ENCODE measurements around the gene TXNRD1.

Gene TXNRD1

GRCh38 chr12:104182144-104182543 lies 33.4 kb upstream of the TXNRD1 start:
- DNase-seq (ENCODE audit: insufficient read length, low spot score) (no peak), FAIRE-seq (no peak)
- TF ChIP-seq POLR2A (IDR thresholded peaks at IDR 0.05; ENCODE audit: low read depth, low read length) = no peak

DNA sequence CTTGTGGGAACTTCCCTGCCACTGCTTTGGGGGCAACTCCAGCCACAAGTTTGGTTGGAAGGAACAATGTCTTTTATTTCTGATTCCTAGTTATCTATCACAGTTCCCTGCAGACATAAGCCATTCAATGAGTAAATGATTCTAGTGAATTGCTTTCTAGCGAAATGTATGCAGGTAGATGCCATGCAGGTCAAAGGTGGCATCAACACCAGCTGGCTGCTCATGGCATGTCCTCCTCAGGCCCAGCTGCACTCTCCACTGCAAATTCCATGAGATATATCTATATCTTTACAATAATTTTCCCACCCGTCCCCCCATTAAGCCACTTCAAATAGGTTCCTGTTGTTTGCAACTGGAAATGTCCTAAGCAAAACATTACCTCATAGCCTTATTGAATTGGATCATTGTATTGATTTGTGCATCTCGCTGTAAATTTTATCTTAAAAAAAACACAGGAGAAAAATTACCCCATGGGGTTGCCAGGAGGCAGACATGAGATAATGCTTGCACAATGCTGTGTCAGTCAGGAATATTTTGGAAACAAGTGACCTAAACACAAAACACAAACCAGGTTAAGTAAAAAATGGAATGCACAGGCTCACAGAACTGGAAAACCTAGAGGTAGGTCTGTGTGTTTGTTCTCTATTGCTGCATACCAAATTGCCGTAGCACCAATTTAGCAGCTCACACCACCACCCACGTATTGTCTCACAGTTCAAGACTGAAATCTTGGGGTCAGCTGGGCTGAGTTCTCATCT lies 32.8 kb upstream of the TXNRD1 start:
- no peak for TF ChIP-seq POLR2A (IDR thresholded peaks at IDR 0.05; ENCODE audit: low read depth, low read length)
- DNase-seq (ENCODE audit: insufficient read length, low spot score) (no peak), FAIRE-seq (no peak)

GRCh38 chr12:104183443-104183842 lies 32.1 kb upstream of the TXNRD1 start:
- no peak for DNase-seq (ENCODE audit: insufficient read length, low spot score)
- no peak for FAIRE-seq
- TF ChIP-seq POLR2A (IDR thresholded peaks at IDR 0.05; ENCODE audit: low read depth, low read length) = no peak

DNA sequence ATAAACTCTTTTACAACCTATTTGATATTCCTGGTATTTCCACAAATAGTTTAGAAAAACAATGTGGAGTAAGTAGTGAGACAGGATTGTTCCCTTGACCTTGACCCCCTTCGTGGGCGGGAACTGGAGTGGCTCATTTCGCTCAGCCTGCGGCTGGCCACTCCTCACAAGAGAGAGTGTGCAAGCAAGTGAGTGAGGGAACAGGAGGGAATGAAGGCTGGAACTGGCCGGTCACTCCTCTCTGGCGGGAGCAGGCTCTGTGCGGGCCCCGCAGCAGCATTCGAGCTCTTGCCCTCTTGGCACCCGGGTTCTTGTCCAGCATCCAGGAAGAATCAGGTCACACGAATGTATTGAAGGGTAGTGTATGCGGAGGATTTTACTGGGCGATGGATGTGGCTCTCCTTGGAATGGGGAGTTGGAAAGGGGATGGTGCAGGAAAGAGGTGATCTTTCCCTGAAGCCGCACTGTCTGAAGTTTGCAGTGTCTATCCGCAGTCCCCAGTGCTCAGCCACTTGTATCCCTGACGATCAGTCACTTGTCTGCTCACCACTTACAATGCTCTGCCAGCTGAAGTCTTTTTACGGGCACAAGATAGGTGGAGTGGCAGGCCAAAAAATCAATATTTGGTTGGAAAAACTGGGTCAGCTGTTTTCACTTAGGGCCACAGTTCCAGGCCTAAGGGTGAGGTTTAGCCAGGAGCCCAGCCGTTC lies 28.0 kb upstream of the TXNRD1 start:
- no peak for TF ChIP-seq POLR2A (IDR thresholded peaks at IDR 0.05; ENCODE audit: low read depth, low read length)
- DNase-seq (ENCODE audit: insufficient read length, low spot score) (no peak), FAIRE-seq (no peak)

GRCh38 chr12:104188534-104188933 lies 27.0 kb upstream of the TXNRD1 start:
- no peak for TF ChIP-seq POLR2A (IDR thresholded peaks at IDR 0.05; ENCODE audit: low read depth, low read length)
- DNase-seq (ENCODE audit: insufficient read length, low spot score) (no peak), FAIRE-seq (no peak)

DNA sequence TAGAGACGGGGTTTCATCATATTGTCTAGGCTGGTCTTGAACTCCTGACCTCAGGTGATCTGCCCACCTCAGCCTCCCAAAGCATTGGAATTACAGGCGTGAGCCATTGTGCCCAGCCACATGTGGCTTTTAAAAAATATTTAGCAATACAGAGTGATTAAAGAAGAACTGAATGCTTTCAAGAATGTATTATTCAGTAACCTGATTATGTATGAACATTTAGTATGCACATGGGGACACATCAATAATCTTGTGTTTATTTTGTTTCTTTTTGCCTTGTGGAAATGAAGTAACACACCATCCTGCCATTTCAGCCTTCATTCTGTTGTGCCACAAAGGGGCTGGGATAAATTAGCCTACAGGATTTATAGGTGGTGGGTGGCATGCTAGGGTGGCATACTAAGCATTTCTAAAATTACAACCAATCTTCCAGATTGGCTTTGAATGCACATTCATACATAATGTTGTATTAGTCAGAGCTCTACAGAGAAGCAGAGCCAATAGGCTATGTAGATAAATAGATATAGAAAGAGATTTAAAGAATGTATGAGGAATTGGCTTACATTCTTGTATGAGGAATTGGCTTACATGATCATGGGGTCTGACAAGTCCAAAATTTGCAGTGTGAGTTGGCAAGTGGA lies 25.5 kb upstream of the TXNRD1 start:
- FAIRE-seq = no peak

GRCh38 chr12:104190641-104191176 lies 24.9 kb upstream of the TXNRD1 start:
- DNase-seq (ENCODE audit: insufficient read length, low spot score) (no peak), FAIRE-seq (no peak)
- TF ChIP-seq POLR2A (IDR thresholded peaks at IDR 0.05; ENCODE audit: low read depth, low read length) = no peak

More for the DNA sequence above, 25.5 kb upstream of the TXNRD1 start:
- no peak for TF ChIP-seq POLR2A (IDR thresholded peaks at IDR 0.05; ENCODE audit: low read depth, low read length)
- DNase-seq (ENCODE audit: insufficient read length, low spot score) = no peak

GRCh38 chr12:104197264-104197663 lies 18.3 kb upstream of the TXNRD1 start:
- no peak for TF ChIP-seq POLR2A (IDR thresholded peaks at IDR 0.05; ENCODE audit: low read depth, low read length)
- FAIRE-seq (no peak), DNase-seq (ENCODE audit: insufficient read length, low spot score) (no peak)

DNA sequence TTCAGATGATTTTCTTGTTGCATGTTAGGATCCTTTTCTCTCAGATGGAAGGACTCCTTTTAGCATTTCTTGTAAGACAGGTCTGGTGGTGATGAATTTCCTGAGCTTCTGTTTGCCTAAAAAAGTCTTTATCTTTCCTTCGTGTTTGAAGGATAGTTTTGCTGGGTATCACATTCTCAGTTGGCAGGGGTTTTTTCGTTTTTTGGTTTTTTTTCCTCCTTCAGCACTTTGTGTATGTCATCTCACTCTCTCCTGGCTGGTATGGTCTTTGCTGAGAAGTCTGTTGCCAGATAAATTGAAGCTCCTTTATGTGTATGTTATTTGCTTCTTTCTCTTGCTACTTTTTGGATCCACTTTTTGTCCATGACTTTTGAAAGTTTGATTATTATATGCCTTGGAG lies 15.6 kb upstream of the TXNRD1 start:
- no peak for TF ChIP-seq POLR2A (IDR thresholded peaks at IDR 0.05; ENCODE audit: low read depth, low read length)
- DNase-seq (ENCODE audit: insufficient read length, low spot score) = no peak
- FAIRE-seq = no peak

DNA sequence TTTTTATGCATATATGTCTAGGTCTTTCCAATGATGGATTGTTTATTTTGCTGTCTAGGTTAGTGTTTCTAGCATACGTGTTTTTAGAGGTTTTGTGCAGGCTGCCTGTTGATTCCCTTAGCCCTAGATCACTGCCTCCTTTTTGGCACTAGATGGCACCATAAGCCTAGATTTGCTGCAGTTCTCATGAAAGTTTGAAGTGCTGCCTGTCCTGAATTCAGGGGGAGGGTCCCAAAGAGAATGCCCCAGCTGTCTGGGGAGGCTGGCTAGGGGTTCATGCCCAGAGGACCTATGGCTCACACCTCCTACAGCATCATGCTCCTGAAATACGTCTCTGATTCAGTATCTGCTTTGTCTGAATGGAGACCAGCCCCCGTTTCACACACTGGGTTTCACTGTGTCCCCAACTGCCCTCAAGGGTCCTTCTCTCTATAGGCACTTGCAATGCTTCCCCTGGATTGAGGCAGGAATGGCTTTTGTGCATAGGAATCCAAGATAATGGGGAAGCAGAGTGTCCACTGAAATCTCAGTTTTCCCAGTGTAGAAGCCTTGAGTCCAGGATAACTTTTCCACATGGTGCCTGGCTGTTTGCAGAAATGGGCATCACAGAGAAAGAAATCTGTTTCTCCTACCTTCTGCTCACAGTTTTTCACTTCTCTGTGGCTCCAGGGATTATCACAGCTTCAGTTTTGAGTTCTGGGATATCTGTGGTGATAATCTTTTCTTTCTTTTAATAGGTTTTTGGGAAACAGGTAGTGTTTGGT lies 14.2 kb upstream of the TXNRD1 start:
- TF ChIP-seq POLR2A (IDR thresholded peaks at IDR 0.05; ENCODE audit: low read depth, low read length) = no peak
- FAIRE-seq = peak; percentile 92
- DNase-seq (ENCODE audit: insufficient read length, low spot score) = no peak

DNA sequence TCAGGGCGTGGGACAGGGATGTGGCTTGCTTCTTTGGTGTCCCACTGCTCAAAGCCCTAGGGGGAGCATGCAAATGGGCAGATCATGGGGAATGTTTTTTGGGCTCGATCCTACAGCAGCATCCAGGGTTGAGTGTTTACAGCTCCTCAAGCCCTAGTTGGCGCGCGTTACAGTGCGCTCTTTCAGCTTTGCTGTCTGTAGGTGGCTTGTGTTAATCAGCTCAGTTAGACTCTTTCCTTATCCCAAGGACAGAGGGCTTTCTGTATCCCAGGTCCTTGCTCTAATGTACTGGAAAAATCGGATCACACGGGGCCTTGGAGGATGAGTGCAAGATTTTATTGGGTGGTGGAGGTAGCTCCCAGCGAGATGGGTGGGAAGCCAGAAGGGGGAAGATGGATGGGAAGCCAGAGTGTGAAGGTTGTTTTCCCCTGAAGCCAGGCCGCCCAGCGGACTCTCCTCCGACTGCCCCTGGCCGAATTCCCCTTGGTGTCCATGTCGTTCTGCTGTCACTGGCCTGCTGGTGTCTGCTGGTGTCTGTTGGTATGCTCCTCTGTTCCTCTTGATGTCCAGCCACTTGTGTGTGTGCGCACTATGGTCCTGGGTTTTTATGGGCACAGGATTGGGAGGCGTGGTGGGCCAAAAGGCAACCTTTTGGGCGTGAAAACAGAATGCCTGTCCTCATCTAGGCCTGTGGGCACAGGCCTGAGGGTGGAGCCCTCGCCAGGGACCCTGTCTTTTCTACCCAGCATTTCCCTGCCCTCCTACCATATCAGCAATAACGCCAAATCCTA lies 10.7 kb upstream of the TXNRD1 start:
- no peak for TF ChIP-seq POLR2A (IDR thresholded peaks at IDR 0.05; ENCODE audit: low read depth, low read length)
- no peak for DNase-seq (ENCODE audit: insufficient read length, low spot score)
- no peak for FAIRE-seq

DNA sequence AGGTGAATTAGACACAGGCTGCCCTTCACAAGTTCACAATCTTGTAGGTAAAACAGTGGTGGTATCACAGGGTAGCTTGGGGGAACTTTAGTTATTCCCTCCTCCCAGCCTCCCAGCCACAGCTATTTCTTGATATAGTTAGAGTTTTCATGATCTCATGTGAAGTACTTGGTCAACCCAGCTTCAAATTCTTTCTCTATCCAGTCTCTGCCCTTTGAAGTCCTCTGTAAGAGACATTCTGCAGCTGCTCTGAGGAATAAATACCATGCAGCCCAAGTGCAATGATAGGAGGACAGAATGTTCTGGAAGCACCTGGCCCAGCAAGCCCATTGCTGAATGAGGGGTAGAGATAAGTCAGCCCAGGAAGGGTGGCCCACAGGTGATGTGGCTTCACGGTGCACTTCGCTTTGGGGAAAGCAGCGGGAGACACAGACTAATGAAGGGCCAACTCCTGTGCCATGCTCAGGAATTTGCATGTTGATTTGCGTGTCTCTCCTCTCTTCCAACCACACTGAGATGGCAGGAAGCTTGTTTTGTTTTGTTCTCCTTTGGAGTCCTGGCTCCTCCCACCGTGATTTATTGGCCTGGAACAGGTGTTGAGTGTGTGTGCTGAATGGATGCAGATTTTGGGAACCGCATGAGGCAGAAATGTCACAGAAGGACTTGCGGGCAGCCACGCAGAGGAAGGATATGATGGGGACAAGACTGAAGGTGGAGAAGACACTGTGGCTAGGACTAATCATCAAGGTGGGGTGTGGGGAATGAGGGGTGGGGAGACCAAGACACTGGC lies 8.0 kb upstream of the TXNRD1 start:
- no peak for FAIRE-seq
- DNase-seq (ENCODE audit: insufficient read length, low spot score) = no peak
- TF ChIP-seq POLR2A (IDR thresholded peaks at IDR 0.05; ENCODE audit: low read depth, low read length) = no peak
